Activated CD4-positive, alpha-beta T cell treated with anti-CD3 and anti-CD28 coated beads, Interleukin-2, amount 10 ng/mL, durations not matched to agents 24 days and 14 days (primary cell): Measurements from ENCODE around the gene STUM. TPM values are rescaled to one million over a fixed set of nuclear protein-coding genes. Genes with fewer than 3 reads are reported as not detected.
"Not testable (repeated sequence)": the region's sequence is repeated elsewhere in the genome, so short reads cannot be mapped to it uniquely, and the experiment has no call there.

ENCODE experiments used
- DNase-seq: peaks from one replicate; pipeline ENCODE4 v3.0.0; 2022
- H3K27ac Mint-ChIP-seq: one replicate; pipeline ENCODE4 v1.8.0; 2022; ENCODE audit warnings: mild to moderate bottlenecking, mixed read lengths
- H3K27me3 Mint-ChIP-seq: one replicate; pipeline ENCODE4 v1.8.0; 2022; ENCODE audit warnings: mixed read lengths
- H3K36me3 Mint-ChIP-seq: one replicate; pipeline ENCODE4 v1.8.0; 2022; ENCODE audit warnings: low read depth, mild to moderate bottlenecking, mixed read lengths
- H3K4me1 Mint-ChIP-seq: one replicate; pipeline ENCODE4 v1.8.0; 2021; ENCODE audit warnings: mixed read lengths
- H3K4me3 Mint-ChIP-seq: one replicate; pipeline ENCODE4 v1.8.0; 2022; ENCODE audit warnings: mild to moderate bottlenecking, moderate library complexity, mixed read lengths
- H3K9me3 Mint-ChIP-seq: one replicate; pipeline ENCODE4 v1.8.0; 2021; ENCODE audit warnings: mixed read lengths
- intact Hi-C: fragments of 100-400 bp; cut with micrococcal nuclease; formaldehyde crosslinking; loops from one replicate; pipeline ENCODE4 v1.15.1; 2023
- total RNA-seq: library from RNA; stranded (reverse); gene quantifications from 2 replicates; pipeline ENCODE4 v1.2.3, GENCODE V29; 2022

Gene STUM
- total RNA-seq, 1 donor from 2014 or later = not detected

- peaks cover 4% of the 10 kb centered on the region for H3K27me3 Mint-ChIP-seq
- no peak for DNase-seq
- intact Hi-C loops = no loop called here
- H3K4me1 Mint-ChIP-seq = no peaks in the 10 kb centered on the region
- no peaks in the 10 kb centered on the region for H3K36me3 Mint-ChIP-seq
- no peak overlapping the region for H3K4me3 Mint-ChIP-seq
- no peak overlapping the region for H3K27ac Mint-ChIP-seq
- H3K9me3 Mint-ChIP-seq = no peaks in the 10 kb centered on the region
Measured at GRCh38 chr1:226589008-226589733, 40.6 kb downstream of the STUM start.

GRCh38 chr1:226590614-226591013 lies 42.0 kb downstream of the STUM start:
- H3K36me3 Mint-ChIP-seq = no peaks in the 10 kb centered on the region
- intact Hi-C loops = no loop called here

GRCh38 chr1:226593541-226593940 lies 45.0 kb downstream of the STUM start:
- no peaks in the 10 kb centered on the region for H3K4me1 Mint-ChIP-seq
- intact Hi-C loops = no loop called here
- peaks cover 8% of the 10 kb centered on the region for H3K27me3 Mint-ChIP-seq
- H3K36me3 Mint-ChIP-seq = no peaks in the 10 kb centered on the region
- H3K4me3 Mint-ChIP-seq = no peak overlapping the region
- no peak for DNase-seq
- H3K27ac Mint-ChIP-seq = no peak overlapping the region
- H3K9me3 Mint-ChIP-seq = no peaks in the 10 kb centered on the region

More at GRCh38 chr1:226590614-226591013, 42.0 kb downstream of the STUM start:
- no peaks in the 10 kb centered on the region for H3K9me3 Mint-ChIP-seq
- no peak overlapping the region for H3K4me3 Mint-ChIP-seq
- H3K4me1 Mint-ChIP-seq = no peaks in the 10 kb centered on the region
- peaks cover 4% of the 10 kb centered on the region for H3K27me3 Mint-ChIP-seq
- no peak overlapping the region for H3K27ac Mint-ChIP-seq
- DNase-seq = no peak

- no peaks in the 10 kb centered on the region for H3K4me1 Mint-ChIP-seq
- no peak overlapping the region for H3K4me3 Mint-ChIP-seq
- H3K27ac Mint-ChIP-seq = no peak overlapping the region
- intact Hi-C loops = no loop called here
- no peaks in the 10 kb centered on the region for H3K9me3 Mint-ChIP-seq
- H3K27me3 Mint-ChIP-seq = peaks cover 7% of the 10 kb centered on the region
- no peak for DNase-seq
- H3K36me3 Mint-ChIP-seq = no peaks in the 10 kb centered on the region
Measured at GRCh38 chr1:226596531-226597165, 48.1 kb downstream of the STUM start.

- no peaks in the 10 kb centered on the region for H3K4me1 Mint-ChIP-seq
Measured at GRCh38 chr1:226597616-226598454, 49.3 kb downstream of the STUM start.

GRCh38 chr1:226598455-226598849 lies 49.9 kb downstream of the STUM start:
- H3K4me3 Mint-ChIP-seq = no peak overlapping the region
- no peaks in the 10 kb centered on the region for H3K4me1 Mint-ChIP-seq
- H3K27me3 Mint-ChIP-seq = peaks cover 7% of the 10 kb centered on the region
- no peak overlapping the region for H3K27ac Mint-ChIP-seq
- DNase-seq = no peak
- no peaks in the 10 kb centered on the region for H3K9me3 Mint-ChIP-seq
- intact Hi-C loops = no loop called here
- no peaks in the 10 kb centered on the region for H3K36me3 Mint-ChIP-seq

More at GRCh38 chr1:226597616-226598454, 49.3 kb downstream of the STUM start:
- no peak for DNase-seq
- peaks cover 7% of the 10 kb centered on the region for H3K27me3 Mint-ChIP-seq
- no peaks in the 10 kb centered on the region for H3K9me3 Mint-ChIP-seq
- no peak overlapping the region for H3K4me3 Mint-ChIP-seq
- H3K36me3 Mint-ChIP-seq = no peaks in the 10 kb centered on the region
- intact Hi-C loops = no loop called here
- H3K27ac Mint-ChIP-seq = no peak overlapping the region

- H3K27ac Mint-ChIP-seq, H3K9me3 Mint-ChIP-seq, H3K4me1 Mint-ChIP-seq, DNase-seq, intact Hi-C loops, H3K4me3 Mint-ChIP-seq, H3K27me3 Mint-ChIP-seq, H3K36me3 Mint-ChIP-seq: not testable (repeated sequence)
Measured at GRCh38 chr1:226598955-226599354, 50.4 kb downstream of the STUM start.

GRCh38 chr1:226599636-226600238 lies 51.2 kb downstream of the STUM start:
- peaks cover 3% of the 10 kb centered on the region for H3K4me1 Mint-ChIP-seq

GRCh38 chr1:226600254-226600653 lies 51.7 kb downstream of the STUM start:
- Mint-ChIP-seq H3K4me1 (peaks cover 3% of the 10 kb centered on the region), H3K27ac (no peak overlapping the region), H3K4me3 (no peak overlapping the region), H3K27me3 (peaks cover 5% of the 10 kb centered on the region), H3K9me3 (no peaks in the 10 kb centered on the region), H3K36me3 (no peaks in the 10 kb centered on the region)
- intact Hi-C loops = loop anchor here (10.0 kb wide), 1 partner anchor 475 kb away; no protein-coding TSS in a partner anchor
- DNase-seq = no peak

More at GRCh38 chr1:226599636-226600238, 51.2 kb downstream of the STUM start:
- Mint-ChIP-seq H3K36me3 (no peaks in the 10 kb centered on the region), H3K27me3 (peaks cover 5% of the 10 kb centered on the region), H3K27ac (no peak overlapping the region), H3K4me3 (no peak overlapping the region), H3K9me3 (no peaks in the 10 kb centered on the region)
- no peak for DNase-seq
- intact Hi-C loops = loop anchor here (10.0 kb wide), 1 partner anchor 475 kb away; no protein-coding TSS in a partner anchor

- Mint-ChIP-seq H3K9me3 (no peaks in the 10 kb centered on the region), H3K36me3 (no peaks in the 10 kb centered on the region), H3K4me3 (no peak overlapping the region), H3K27me3 (peaks cover 5% of the 10 kb centered on the region), H3K4me1 (peaks cover 3% of the 10 kb centered on the region), H3K27ac (no peak overlapping the region)
- no peak for DNase-seq
- intact Hi-C loops = loop anchor here (10.0 kb wide), 1 partner anchor 477 kb away; no protein-coding TSS in a partner anchor
Measured at GRCh38 chr1:226601456-226601855, 52.9 kb downstream of the STUM start.

GRCh38 chr1:226602186-226603021 lies 53.8 kb downstream of the STUM start:
- Mint-ChIP-seq H3K27ac (no peak overlapping the region), H3K27me3 (peaks cover 5% of the 10 kb centered on the region), H3K9me3 (no peaks in the 10 kb centered on the region), H3K4me3 (no peak overlapping the region), H3K4me1 (peaks cover 3% of the 10 kb centered on the region), H3K36me3 (no peaks in the 10 kb centered on the region)
- intact Hi-C loops = loop anchor here (10.0 kb wide), 1 partner anchor 478 kb away; no protein-coding TSS in a partner anchor
- DNase-seq = no peak

GRCh38 chr1:226603022-226603857 lies 54.7 kb downstream of the STUM start:
- no peaks in the 10 kb centered on the region for H3K9me3 Mint-ChIP-seq

More at GRCh38 chr1:226603022-226603857, 54.7 kb downstream of the STUM start:
- no peak overlapping the region for H3K4me3 Mint-ChIP-seq
- peaks cover 3% of the 10 kb centered on the region for H3K27me3 Mint-ChIP-seq
- H3K36me3 Mint-ChIP-seq = no peaks in the 10 kb centered on the region
- H3K4me1 Mint-ChIP-seq = peaks cover 3% of the 10 kb centered on the region
- intact Hi-C loops = loop anchor here (10.0 kb wide), 1 partner anchor 478 kb away; no protein-coding TSS in a partner anchor
- no peak overlapping the region for H3K27ac Mint-ChIP-seq
- DNase-seq = no peak
